RKO (cell line): ENCODE results near the gene KCNJ14.

Experiments used
- DNase-seq: peaks from one replicate; pipeline ENCODE4 v3.0.0-alpha.2; 2016; ENCODE audit warnings: low spot score

The KCNJ14 gene

DNA sequence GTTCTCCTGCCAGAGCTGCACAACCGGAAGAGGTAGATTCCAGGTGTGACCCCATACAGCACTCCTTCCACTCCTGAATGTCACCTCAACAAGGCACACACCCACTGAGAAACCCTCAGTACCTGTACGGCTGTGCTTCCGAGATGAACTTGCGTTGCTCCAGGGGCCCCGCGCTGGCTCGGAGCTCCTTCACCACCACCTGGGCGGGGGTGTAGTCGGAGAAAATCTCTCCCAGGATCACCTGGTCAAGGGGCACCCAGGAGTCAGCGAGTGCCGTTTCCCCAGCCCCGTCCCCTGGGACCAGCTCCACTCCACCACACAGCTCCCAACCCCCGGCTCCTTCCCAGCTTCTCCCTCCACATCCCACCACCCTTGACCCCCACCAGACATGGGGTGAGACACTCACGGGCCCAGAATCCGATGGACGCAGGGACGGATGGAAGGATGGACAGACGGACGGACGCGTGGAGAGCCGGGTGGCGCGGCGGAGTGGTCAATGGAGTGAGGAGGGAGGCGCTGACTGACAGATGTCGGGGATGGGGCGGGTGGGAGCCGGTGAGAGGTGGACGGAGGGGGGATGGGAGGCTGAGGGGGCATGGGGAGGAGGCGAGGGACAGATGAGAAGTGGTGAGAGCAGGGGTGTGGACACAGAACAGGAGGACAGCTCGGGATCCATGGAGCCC is 53.5 kb downstream of the KCNJ14 start:
- no peak for DNase-seq

DNA sequence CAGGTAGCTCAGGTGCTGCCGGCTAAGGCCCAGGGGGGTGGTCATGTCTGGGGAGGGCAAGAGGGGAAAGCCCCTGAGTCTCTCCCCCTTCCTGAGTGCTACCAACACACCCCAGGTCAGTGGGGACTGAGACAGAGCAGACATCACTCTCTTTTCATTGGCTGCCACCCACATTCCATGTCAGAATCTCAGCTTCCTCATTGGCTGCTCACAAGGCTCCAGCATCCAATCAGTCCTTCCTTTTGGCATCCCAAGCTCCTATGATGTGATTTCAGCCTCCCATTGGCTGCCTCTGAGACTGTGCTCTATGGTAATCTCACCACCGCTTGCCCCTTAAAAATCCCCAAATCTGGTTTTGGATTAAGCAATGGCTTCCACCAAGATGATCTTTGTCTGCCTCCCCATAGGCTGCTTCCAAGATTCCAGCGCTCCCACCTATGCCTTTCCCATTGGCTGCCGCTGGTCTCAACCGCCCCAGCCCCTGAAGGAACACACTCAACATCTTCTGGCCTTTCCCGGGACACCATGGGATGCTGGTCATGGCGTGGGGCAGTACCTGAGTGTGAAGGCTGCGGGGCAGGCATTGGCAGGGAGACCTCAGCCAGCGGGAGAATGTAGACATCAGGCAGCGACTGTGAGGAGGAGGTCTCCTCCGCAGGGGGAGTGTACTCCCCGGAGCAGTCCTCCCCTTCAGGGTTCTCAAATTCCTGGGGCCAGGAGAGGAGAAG is 54.3 kb downstream of the KCNJ14 start:
- DNase-seq, result peak; percentile 54

DNA sequence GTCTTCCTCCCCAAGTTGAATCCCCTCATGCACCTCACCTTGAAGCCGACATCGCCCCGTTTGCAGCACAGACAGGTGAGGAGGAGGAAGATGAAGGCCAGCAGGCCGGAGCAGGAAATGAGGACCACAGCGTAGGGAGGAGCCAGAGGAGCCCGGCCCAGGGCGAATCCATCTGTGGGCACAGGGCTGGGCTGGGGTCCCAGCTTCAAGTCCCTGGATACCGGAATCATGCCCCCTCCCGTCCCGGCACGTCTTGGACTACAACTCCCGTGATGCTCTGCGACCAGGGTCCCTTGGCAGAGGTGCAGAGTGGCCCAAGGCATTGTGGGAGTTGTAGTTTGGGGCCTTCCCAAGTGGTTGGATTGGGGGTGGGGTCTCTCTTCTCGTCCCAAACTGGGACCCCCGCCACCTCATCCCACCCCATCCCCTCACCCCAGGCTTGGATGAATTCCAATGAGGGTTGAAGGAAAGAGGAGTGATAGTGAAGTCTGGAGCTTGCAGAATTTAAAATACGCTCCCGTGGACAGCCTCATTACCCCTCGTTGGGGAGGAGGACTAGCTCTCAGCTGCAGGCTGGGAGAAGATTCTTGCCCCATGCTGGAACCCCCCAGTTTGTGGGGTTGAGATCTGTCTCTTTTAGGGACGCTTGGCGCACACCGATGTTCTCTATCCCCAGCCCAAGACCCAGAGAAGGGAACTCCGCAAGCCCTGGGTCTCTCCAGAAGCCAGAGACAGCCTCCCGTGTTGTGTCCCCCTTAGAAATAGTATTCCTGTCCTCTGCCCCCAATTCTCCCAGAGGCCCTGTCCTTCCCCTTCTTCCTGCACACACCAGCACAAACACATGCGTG is 55.3 kb downstream of the KCNJ14 start:
- DNase-seq, result peak; percentile 60

DNA sequence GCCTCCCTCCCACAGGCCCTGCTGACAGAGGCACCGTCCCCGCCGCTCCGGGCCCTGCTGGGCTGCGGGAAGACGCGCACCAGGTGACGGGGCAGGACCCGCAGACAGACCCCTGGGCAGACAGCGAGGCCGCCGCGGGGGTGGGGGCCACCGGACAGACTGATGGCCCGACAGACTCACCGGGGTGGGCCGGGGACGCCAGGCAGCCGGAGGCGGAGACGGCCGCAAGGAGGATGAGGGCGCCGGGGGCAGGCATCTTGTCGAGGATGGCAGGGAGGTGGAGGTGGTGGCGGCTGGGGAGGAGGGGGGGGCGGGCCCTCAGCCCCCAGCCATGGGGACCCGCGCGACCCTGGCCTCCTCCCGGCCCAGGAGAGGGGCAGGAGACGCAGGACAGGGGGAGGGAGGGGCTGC is 56.0 kb downstream of the KCNJ14 start:
- DNase-seq, result no peak

DNA sequence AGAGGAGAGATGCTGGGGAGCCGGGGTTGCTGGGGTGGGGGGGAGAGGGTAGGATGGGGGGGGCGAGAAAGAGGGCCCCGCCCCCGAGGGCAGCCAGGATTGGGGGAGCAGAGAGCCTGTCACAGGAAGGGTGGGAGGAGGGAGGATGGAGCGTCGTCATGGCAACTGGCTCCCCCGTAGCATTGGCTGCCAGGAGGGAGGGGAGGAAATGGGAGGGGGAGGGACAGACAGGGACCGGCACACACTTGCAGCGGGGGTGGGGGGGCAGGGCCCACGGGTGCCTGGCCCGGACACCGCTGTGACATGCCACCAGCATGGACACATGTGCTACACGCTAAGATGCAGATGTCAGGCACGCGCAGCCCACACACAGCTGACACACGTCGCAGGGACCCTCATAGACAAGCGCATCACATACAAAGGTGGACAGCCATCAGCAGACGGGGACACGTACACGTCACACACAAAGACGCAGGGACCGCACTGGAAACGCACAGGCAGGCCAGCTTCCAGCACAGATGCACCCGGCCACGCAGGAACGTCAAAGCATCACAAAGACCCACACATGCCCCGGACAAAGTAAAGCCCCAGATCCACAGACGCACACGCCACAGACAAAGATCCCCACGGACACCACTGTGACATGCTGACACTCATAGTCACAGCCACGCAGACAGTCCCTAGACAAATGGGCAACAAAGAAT is 56.6 kb downstream of the KCNJ14 start, which contains the start of gene LMTK3:
LMTK3 (minus strand) TSS at position 36 of the 704 bp plus-strand sequence. CDS start 259 bp downstream, outside the sequence.
- DNase-seq, result peak; percentile 73

DNA sequence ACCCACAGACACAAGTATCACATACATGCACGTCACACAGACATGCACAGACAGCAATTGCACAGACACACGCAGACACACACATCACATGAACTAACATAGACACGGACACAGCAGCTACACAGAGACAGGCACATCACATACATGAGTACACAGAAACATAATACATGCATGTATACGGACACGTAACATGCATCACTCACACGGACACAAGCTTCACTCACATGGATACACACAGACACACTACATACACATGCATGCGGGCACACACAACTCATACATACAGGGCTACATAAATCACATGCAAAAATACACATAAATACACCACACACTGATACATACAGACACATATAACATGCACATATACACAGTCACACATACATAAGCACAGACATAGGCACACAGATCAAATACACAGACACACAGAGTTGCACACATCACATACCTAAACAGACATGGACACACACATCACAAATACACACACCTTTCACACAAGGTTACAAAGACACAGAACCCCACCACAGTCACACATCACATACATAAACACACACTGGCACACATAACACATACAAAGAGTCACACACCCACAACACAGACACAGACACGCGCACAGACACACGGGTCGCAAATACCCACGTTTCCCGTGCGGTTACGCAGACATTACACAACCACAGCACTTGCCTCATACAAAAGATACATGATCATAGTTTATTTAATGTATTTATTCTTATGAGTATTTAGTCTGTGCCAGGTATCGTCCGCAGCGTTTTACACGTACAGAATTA is 57.3 kb downstream of the KCNJ14 start:
- DNase-seq, result no peak

DNA sequence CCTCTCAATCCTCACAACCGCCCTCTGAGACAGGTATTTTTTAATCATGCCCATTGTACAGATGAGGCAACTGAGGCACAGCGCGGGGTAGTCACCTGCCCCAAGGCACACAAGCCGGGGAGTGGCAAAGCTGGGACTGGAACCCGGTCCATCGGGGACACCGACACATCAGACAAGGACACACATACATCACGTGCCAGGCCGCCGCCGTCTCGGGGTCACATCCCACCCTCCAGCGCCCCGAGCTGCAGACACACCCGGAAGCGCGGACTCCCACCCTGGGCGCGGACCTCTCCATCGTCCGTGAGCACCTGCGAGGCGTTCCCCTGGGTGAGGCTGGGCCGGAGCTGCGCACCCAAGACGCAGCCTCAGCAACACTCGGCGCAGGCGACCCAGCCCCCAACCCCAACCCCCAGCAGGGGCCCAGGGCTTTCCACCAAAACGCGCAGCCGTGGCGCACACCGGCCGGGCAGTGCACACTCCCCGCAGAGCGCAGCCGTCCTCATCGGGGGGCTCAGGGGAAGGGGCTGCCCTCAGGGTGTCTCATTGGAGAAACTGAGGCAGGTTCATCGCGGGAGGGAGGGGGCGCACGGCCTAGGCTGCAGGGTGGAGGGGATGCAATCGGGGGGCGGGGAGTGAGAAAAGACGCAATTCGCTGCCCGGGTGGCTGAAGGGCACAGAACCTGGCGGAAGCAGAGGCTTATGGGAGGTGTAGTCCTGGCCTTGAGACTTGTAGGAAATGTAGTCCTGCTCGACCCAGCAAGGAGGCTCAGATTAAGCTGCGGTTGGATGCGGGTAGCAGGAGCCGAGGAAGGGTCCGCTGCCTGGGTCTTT is 58.1 kb downstream of the KCNJ14 start:
- DNase-seq, result peak; percentile 90

DNA sequence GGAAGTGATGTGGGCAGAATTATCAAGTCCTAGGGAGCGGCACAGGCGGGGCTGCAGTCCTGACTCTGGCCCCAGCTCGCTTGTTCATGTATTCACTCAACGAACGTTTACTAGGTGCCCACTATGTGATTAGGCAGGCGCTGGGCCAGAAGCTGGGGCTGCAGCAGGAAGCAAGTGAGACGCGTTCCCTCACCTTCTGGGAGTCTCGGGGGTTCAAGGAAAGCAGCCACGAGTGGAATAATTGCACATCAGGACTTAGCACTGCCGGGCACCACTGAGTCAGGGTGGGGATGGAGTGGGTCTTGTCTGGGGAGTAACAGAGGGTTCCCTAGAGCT is 58.7 kb downstream of the KCNJ14 start:
- no peak for DNase-seq

DNA sequence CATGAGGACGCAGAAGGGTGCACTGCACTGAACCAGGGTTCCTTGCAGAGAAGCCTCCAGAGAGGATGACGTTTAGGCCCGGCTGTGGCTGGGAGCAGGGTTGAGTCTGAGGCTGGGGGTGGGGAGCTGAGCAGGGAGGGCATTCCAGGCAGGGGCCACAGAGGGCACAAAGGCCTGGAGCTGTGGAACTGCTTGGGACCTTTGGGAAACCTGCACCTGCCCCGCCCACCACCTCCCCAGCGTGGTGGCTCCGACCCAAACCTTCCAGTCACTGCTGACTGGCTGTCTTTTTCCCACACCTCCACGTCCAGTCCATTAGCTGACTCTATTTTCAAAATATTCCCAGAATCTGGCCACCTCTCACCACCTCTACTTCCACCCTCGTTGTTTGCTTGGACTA is 61.2 kb downstream of the KCNJ14 start:
- no peak for DNase-seq
